ENCODE measurements around the gene APOBEC2.

APOBEC2 gene

DNA sequence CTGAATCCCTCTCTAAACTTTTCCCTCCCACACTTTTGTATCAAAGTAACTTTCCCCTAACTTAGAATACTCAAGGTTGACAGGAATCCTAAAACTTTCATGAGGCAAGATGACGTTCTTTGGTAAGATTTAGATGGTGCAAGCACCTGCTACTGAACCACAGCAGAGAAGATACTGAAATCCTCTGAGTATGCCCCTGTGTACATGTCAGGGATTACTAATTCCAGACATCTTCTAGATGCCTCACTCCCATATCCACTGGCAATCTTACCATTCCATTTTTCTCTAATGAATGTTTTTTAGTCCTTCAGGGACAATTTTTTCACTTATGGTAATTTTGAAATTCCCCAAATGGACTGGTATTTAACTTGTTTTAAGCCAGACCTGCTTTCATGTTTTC is 9.1 kb downstream of the APOBEC2 start:
- DNase-seq = no peak

- no peak for DNase-seq
Measured at GRCh38 chr6:41063884-41064285, 10.9 kb downstream of the APOBEC2 start.

DNA sequence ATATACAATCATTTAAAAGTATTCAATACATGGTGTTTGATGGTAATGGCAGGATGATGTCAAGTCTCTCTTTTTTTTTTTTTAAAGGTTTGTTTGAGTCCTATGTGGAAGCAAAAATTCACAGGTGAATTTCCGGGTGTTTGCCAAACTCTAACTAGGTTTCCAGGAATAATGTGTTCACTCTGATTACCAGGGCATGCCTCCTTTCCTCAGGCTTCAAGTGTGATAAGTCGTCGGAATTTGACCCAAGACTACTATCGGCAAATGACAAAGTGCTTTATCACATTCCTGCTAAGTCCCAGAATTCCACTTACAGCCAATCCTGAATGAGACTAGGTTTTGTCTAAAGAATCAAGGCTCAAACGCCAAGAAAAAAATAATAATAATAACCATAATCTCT is 11.8 kb downstream of the APOBEC2 start:
- DNase-seq = no peak

- DNase-seq = no peak
Measured at GRCh38 chr6:41065550-41066026, 12.6 kb downstream of the APOBEC2 start.

- peak; percentile 72 for DNase-seq
Measured at GRCh38 chr6:41066867-41067304, 13.9 kb downstream of the APOBEC2 start.

DNA sequence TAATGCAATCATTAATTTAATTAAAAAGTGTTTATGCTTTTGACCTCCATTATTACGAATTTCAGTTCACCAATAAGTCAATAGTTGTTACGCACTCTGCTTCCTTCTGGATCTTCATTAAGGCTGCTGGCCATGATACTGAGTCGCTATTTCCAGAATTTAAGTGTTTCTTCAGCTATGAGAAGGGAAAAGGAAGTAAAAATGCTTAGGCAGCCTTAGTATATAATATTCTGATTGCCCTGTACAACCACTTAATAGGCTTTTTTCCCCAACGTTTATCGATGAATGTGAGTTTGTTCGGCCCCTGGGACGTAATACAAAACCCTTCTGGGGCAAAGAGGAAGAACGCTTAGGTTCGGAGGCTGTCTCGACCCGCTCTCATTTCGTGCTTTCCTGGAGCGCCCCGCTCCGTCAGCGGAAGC is 18.5 kb downstream of the APOBEC2 start:
- peak; percentile 81 for DNase-seq

DNA sequence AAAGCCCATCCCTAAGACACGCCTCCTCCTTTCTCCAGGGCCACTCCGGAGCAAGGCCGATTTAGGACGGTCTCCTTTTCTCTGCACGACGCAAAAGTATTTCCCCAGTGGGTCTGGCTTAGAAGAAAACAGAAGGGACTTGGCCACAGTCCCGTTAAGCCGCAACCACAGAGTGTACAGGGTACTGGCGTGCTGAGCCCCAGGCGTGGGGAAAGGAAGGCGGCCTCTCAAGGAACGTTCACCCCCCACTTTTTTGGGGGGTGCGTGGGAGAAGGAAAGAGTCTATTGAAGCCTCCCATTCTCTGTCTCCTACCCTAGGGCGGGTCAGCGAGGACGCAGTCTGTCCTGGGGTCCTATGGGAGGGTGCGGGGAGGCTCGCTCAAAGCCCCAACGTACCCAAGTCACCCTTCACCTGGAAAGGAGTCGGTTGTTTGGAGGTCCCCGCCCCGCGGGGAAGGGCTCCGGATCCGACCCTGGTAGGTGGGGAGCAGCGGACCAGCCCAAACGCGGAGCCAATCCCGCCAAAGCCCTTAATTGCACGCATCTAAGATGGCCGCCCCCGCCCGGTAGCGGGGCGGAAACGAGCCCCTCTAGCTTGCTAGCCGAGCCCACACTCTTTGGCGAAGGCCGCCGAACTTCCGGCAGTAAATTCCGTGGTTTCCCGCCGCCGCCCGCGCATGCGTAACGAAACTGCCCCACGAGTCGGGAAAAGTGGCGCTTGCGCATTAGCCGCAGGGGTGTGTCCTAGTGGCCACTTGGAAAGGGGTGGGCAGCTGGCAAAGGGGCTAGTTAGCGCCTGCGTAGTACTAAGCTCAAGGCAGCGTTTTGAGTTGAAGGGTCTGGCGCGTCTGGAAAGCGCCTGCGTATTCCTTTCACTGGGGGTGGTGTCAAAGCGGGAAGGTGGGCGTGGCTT is 19.2 kb downstream of the APOBEC2 start, which contains the start of gene OARD1:
TSS of gene OARD1 (minus strand) at position 434 of the 913 bp plus-strand sequence. CDS start 722 bp downstream, outside the sequence.
- peak; percentile 100 for DNase-seq

DNA sequence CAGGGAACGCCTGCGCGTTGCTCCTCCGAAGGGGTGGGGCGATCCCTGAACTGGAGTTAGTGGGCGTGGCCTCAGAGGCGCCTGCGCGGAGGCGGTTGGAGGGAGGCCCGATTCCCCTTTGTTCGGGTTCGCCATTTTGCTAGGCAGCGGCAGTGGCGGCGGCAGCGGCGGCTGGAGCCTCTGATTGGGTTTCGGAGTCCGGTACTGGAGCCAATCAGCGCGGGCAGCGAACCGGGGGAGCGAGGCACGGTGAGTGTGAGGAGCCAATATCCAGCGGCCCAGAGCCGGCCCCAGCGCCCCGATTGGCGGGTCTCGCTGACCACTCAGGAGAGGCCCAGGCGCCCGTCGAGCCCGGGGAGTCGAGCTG is 19.8 kb downstream of the APOBEC2 start, which contains the start of gene NFYA:
TSS of gene NFYA (plus strand) at position 139 of the 367 bp plus-strand sequence. CDS start 6,116 bp downstream, outside the sequence.
- no peak for DNase-seq

- peak; percentile 88 for DNase-seq
Measured at GRCh38 chr6:41073203-41073967, 20.4 kb downstream of the APOBEC2 start.

DNA sequence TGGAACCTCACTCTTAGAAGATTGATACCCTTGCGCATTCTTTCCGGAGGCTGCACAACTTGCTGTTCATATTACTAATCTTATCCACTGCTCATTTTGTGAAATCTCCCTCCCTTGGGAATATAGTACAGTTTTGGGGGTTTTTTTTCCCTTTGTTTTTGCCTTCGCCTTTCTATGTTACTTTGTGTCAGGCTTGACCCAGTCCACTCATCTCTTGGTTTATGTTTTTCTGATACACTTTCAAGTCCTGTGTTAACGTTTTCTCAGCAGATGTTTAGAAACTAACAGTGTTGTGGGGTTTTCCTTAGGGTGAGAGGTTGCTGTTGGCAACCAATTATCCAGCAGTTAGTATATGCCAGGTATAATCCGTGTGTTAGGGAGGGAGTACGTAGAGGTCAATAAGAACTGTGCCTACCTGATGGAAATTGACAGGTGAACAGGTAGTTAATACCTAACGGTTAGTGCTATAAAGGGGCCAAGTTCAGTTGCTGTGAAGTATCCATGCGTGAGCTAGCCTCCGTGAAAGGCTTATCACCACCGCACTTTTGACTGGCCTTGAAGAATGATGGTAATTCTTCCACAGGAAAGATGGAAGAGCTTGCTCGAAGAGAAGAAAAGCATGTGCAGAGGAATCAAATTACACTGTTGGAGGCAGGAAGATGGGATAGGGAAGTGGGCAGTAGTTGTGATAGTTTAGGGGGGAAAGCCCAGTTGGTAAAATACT is 21.1 kb downstream of the APOBEC2 start:
- DNase-seq = no peak

DNA sequence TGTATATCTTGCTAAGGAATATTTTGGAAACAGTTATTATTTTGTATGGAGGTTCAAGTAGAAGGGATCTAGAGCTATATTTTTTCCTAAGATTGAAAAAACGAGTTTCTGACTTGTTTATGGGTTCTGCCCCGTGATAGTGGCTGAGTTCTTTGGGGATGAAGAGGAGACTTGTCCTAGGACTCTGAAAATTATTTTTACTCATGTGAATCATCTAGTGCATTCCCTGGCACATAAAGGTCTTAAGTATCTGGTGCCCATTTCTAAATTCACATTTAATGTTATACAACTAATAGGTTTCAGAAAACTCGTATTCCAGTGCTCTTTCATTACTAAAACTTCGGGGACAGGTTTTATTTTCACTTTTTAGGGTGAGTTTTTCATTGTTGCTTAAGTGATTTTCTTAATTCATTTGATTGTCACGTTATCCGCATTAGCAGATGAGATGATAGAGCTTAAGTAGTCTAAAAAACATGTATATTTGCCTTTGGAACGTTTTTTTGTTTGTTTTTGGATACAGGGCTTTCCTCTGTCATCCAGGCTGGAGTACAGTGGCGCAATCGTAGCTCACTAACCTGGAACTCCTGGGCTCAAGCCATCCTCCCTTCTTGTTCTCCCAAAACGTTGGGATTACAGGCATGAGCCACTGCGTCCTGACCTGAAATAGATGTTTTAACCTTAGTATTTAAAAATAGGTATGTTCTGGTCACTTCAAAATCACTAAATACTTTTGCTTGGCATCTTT is 21.9 kb downstream of the APOBEC2 start:
- no peak for DNase-seq

GRCh38 chr6:41075651-41076626 is 22.9 kb downstream of the APOBEC2 start:
- no peak for DNase-seq

DNA sequence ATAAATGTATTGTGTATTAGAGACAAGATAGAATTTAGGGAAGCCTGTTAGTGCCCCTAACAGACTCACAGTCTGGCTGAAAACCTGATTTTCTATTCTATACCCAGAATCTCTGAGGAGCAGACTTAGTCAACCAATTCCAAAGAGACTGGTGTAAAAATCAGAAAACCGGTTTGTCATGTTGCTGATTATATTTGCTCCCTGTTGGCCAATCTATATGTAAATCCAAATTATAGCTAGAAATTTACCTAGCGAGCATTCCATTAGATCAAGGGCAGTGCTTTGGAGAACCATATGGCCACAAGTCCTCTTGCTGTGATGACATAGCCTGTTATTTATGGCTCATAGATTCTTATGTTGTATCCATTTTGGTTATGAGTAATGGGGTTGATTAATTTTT is 24.5 kb downstream of the APOBEC2 start:
- DNase-seq = no peak

DNA sequence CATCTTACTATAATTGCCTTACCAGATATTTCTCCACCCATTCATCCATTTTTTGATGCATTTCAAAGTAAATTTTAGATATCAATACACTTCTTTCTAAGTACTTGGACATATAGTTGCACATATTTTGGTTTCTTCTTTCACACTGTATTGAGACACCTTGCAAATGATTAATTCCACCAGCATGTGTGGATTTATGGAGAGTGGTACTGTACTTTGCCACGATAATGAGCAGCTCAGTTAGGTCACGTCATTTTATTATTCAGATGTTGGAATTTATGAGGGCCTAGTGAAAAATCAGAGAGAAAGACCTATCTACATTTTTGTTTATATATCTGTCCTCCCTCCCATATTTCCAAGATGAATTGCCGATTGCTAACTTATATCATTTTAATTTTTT is 25.1 kb downstream of the APOBEC2 start:
- no peak for DNase-seq

DNA sequence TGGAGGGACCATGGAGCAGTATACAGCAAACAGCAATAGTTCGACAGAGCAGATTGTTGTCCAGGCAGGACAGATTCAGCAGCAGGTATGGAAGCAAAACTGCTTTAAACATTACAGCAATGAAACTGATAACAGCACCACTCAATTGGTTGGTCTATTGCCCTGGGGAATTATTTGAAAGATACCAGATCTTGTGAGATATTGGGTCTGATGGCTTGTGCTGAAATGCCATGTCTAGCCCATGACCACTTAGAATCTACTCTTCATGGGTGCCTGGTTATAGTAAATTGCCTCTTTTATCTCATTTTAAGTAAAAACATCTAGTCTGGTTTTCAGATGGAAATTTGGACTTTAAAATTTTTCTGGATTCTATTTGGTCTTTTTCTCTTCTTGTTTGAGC is 26.1 kb downstream of the APOBEC2 start:
- no peak for DNase-seq

GRCh38 chr6:41080621-41081020 is 27.6 kb downstream of the APOBEC2 start:
- DNase-seq = no peak

- DNase-seq = no peak
Measured at GRCh38 chr6:41083072-41083471, 30.1 kb downstream of the APOBEC2 start.

DNA sequence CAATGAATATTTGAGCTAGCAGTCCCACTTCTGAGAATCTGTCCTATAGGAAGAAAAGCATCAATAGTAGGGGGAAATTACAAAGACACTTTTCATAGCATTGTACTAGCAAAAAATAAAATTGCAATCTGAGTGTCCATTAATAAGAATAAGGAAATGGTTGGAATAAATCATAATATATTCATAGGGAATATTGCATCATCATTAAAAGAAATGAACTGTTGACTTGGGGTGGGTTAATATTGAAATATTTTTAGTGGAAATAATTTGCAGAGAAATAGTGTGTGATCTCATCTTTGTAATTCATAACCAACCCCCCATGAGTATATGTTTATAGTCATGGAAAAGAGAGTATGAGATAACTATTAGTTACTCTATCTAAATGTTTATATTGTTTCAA is 32.2 kb downstream of the APOBEC2 start:
- DNase-seq = no peak

DNA sequence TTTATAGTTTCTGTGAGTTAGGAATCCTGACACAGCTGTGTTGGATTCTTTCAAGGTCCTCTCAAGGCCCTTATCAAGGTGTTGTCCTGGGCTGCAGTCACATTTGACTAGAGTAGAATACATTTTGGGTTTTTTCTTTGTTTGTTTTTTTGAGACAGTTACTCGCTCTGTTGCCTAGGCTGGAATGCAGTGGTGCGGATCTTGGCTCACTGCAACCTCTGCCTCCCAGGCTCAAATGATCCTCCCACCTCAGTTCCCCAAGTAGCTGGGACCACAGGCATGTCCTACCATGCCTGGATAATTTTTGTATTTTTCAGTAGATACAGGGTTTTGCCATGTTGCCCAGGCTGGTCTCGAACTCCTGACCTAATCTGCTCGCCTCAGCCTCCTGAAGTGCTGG is 35.4 kb downstream of the APOBEC2 start:
- DNase-seq = no peak

- no peak for DNase-seq
Measured at GRCh38 chr6:41090841-41091761, 38.1 kb downstream of the APOBEC2 start.

Measured in stimulated activated CD4-positive, alpha-beta T cell treated with anti-CD3 and anti-CD28 coated beads, Interleukin-15, amount 100 ng/mL, for 24 hours (primary cell).